ENCODE results near the gene ATP2C1. TPM values are rescaled to one million over a fixed set of nuclear protein-coding genes. Genes with fewer than 3 reads are reported as not detected.
A peak's percentile ranks its signal among the peaks of the same experiment; 100 is the strongest.

Gene ATP2C1
- total RNA-seq, 1 donor from 2014 or later, result 57.1 TPM

DNA sequence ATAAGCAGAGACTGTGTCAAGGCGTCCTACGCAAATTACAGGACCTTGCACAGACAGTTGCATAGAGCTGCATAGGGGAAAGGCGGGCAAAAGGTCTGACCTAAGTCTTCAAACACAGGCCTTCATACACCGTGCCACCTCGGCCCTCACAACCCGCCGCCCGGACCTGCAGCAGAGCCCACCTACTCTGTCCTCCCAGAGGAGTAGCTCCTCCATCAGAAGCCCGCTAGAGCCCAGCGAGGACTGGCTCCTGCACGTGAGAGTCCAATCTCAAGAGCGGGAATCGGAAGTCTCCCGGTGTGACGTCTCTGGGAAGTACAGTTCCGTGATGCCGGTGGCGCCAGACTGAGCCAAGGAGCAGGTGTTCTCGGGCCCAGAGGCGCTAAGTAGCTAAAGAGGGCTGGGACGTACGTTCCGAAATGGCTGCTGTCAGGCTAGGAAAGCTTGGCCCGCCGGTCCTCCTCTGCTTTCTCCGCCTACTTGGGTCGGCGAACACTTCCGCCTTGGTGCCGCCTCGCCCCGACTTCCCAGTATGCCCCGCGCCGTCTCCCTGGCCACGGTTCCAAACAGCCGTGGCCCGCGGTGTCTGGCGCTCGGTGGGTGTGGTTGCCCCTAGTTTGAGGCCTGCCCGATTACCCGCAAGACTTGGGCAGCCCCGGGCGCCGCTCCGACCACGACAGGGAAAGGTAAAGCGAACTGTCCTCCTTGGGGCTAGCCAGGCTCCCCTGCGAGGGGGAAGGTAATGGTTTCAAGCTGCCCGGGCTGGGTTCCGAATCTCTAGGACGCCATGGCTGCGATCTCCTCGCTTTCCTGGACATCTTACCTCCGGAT, 132.7 kb downstream of the ATP2C1 start, which contains the start of the genes ASTE1 and NEK11:
TSS of gene ASTE1 (minus strand) at position 505 of the 831 bp plus-strand sequence. CDS start 1,519 bp downstream, outside the sequence.
TSS of gene NEK11 (plus strand) at position 557 of the 831 bp plus-strand sequence. CDS start 2,832 bp downstream, outside the sequence.
- no peaks in the 10 kb centered on the region for H3K9me3 ChIP-seq (replicated peaks)
- H3K4me3 ChIP-seq, result peak within 1 kb of the TSS; percentile 89
- TF ChIP-seq, protein P1, sequence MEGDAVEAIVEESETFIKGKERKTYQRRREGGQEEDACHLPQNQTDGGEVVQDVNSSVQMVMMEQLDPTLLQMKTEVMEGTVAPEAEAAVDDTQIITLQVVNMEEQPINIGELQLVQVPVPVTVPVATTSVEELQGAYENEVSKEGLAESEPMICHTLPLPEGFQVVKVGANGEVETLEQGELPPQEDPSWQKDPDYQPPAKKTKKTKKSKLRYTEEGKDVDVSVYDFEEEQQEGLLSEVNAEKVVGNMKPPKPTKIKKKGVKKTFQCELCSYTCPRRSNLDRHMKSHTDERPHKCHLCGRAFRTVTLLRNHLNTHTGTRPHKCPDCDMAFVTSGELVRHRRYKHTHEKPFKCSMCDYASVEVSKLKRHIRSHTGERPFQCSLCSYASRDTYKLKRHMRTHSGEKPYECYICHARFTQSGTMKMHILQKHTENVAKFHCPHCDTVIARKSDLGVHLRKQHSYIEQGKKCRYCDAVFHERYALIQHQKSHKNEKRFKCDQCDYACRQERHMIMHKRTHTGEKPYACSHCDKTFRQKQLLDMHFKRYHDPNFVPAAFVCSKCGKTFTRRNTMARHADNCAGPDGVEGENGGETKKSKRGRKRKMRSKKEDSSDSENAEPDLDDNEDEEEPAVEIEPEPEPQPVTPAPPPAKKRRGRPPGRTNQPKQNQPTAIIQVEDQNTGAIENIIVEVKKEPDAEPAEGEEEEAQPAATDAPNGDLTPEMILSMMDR (IDR thresholded peaks at IDR 0.05; ENCODE audit: borderline replicate concordance), result no peak
- H3K4me1 ChIP-seq, result peaks cover 56% of the 10 kb centered on the region
- intact Hi-C loops (cut with micrococcal nuclease), result no loop called here
- peaks cover 15% of the 10 kb centered on the region for H3K36me3 ChIP-seq
- H3K27ac ChIP-seq (replicated peaks), result peak within 1 kb of the TSS; percentile 92
- DNase-seq, result peak; percentile 90
- H3K27me3 ChIP-seq (ENCODE audit: low read depth), result no peaks in the 10 kb centered on the region

DNA sequence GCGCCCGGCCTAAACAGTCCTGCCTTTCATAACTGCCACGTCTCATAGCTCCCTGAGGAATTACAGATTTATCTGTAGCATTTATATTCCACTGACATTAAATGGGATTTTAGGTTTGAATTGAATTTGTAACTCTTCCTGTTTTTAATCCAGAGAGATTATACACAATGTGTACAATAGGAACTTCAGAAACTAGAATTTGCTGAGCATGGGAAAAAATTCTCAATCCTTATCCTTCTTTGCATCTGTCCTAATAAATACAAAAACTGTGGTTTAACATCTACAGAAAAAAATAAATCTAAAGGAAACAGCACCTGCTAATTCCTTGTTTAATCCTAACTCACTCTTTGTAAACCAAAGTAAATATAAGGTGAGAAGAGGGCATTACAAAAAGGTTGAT, 135.0 kb downstream of the ATP2C1 start:
- no peak for DNase-seq
- Histone ChIP-seq H3K9me3 (replicated peaks) (no peaks in the 10 kb centered on the region), H3K27me3 (ENCODE audit: low read depth) (no peaks in the 10 kb centered on the region), H3K36me3 (peaks cover 11% of the 10 kb centered on the region), H3K4me3 (no peak overlapping the region), H3K4me1 (peaks cover 34% of the 10 kb centered on the region), H3K27ac (replicated peaks) (no peak overlapping the region)
- TF ChIP-seq, protein P1 (IDR thresholded peaks at IDR 0.05; ENCODE audit: borderline replicate concordance), result no peak
- intact Hi-C loops (cut with micrococcal nuclease), result no loop called here

- H3K9me3 ChIP-seq (replicated peaks), result no peaks in the 10 kb centered on the region
- DNase-seq, result no peak
- H3K27ac ChIP-seq (replicated peaks), result no peak overlapping the region
- intact Hi-C loops (cut with micrococcal nuclease), result no loop called here
- H3K27me3 ChIP-seq (ENCODE audit: low read depth), result no peaks in the 10 kb centered on the region
- H3K4me3 ChIP-seq, result no peak overlapping the region
- H3K4me1 ChIP-seq, result peaks cover 9% of the 10 kb centered on the region
- H3K36me3 ChIP-seq, result no peaks in the 10 kb centered on the region
- TF ChIP-seq, protein P1 (IDR thresholded peaks at IDR 0.05; ENCODE audit: borderline replicate concordance), result no peak
These were observed 137.8 kb downstream of the ATP2C1 start for GRCh38 chr3:131031660-131032059.

DNA sequence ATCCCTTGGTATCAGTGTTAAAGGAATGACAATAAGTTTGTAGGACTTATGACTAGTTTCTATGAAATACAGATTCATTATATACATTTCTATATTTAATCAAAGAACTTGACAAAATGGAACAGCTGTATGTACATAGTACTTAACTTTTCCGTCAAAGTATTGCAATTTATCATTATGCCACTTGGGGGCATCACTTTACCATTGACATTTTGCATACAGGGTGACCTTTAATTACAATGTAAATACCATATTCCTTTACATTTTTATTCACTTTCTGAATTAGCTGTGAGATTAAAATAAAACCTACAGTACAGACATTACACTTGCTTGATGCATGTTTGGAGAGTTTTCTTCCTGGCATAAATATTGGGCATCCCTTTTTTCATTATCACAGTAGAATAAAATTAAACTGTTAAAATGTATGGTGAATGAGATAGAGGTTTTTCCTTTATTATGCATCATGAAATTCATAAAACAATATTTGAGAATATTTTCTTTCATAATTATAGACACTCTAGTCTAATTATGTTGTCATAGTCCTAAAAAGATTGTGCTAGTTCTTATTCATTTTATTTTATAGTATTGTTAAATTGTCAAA, 139.7 kb downstream of the ATP2C1 start:
- intact Hi-C loops (cut with micrococcal nuclease), result no loop called here
- H3K36me3 ChIP-seq, result no peaks in the 10 kb centered on the region
- no peaks in the 10 kb centered on the region for H3K9me3 ChIP-seq (replicated peaks)
- no peaks in the 10 kb centered on the region for H3K4me1 ChIP-seq
- no peaks in the 10 kb centered on the region for H3K27me3 ChIP-seq (ENCODE audit: low read depth)
- TF ChIP-seq, protein P1 (IDR thresholded peaks at IDR 0.05; ENCODE audit: borderline replicate concordance), result peak; percentile 68
- no peak overlapping the region for H3K4me3 ChIP-seq
- no peak for DNase-seq
- no peak overlapping the region for H3K27ac ChIP-seq (replicated peaks)

DNA sequence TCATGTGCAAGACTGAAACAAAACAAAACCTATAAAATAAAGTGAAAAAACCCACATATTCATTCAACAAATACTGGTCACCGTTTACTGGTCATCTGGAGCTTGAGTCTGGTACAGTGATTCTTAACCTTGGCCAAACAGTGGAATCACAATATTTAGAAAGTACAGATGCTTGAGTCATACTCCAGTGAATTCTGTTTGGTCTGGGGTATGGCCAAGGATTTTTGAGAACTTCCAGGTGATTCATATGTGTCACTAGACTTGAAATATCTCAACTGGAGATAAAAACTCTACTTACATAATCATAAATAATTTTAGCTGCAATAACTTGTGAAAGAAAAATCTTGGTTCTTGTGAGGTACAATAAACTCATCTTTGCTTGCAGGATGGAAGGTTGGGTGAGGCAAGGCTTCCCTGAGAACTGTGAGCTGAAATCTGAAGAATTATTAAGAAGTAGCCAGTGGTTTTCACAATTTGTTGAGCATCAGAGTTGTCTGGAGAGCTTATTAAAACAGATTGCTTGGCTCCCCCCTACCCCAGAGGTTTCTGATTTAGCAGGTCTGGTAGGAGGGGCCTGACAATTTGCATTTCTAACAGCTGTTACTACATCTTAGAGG, 142.4 kb downstream of the ATP2C1 start:
- intact Hi-C loops (cut with micrococcal nuclease), result no loop called here
- Histone ChIP-seq H3K27ac (replicated peaks) (no peak overlapping the region), H3K36me3 (no peaks in the 10 kb centered on the region), H3K4me3 (no peak overlapping the region), H3K27me3 (ENCODE audit: low read depth) (no peaks in the 10 kb centered on the region), H3K4me1 (no peaks in the 10 kb centered on the region), H3K9me3 (replicated peaks) (no peaks in the 10 kb centered on the region)
- TF ChIP-seq, protein P1 (IDR thresholded peaks at IDR 0.05; ENCODE audit: borderline replicate concordance), result no peak
- DNase-seq, result no peak

Measured in left ventricle myocardium inferior (tissue), 1 donor.